SK-N-SH (cell line): ENCODE results near the gene BRWD1. TPM values are rescaled to one million over a fixed set of nuclear protein-coding genes. Genes with fewer than 3 reads are reported as not detected.

Experiments
- CTCF ChIA-PET: fragments of 300-600, 350-600 bp; formaldehyde crosslinking; extraction: SDS; loops from one replicate; lab custom pipeline; 2021; lab: Yijun Ruan, JAX
- POLR2A ChIA-PET: fragments of 350-600 bp; sonication (Branson Sonifier 250); formaldehyde crosslinking; extraction: SDS; loops from one replicate; lab custom pipeline; 2020; ENCODE audit warnings: antibody characterized with exemption, inconsistent platforms; lab: Yijun Ruan, JAX
- DNase-seq: peaks from one replicate; pipeline ENCODE4 v3.0.0; 2012
- H2AFZ ChIP-seq: fragments of 200-600 bp; sonication (generic); 2 replicates; pipeline ENCODE4 v1.8.1; 2016; ENCODE audit warnings: antibody characterized with exemption, mild to moderate bottlenecking, low read depth
- H3F3A ChIP-seq: fragments of 200-600 bp; sonication (generic); replicated peaks from 2 replicates; pipeline ENCODE3; 2016; ENCODE audit warnings: antibody characterized with exemption, mild to moderate bottlenecking; ENCODE audit not compliant: insufficient read depth
- H3K27ac ChIP-seq, 2 experiments: fragments of 200-500 bp in 1 of 2; fragments of 200-600 bp in 1 of 2; sonication (Bioruptor generic) in 1 of 2; sonication (generic), shearing (Covaris generic) in 1 of 2; 2 replicates each; pipeline versions ENCODE4 v1.5.1 to v1.6.1; 2014 to 2016; ENCODE audit warnings: low read depth in 2 of 2, inconsistent platforms in 1 of 2, low read length in 1 of 2, mild to moderate bottlenecking in 1 of 2, mixed read lengths in 1 of 2
- H3K27me3 ChIP-seq: fragments of 200-600 bp; sonication (generic), shearing (Covaris generic); 2 replicates; pipeline ENCODE4 v1.6.1; 2016; ENCODE audit warnings: mixed run types; ENCODE audit not compliant: insufficient read depth
- H3K36me3 ChIP-seq, 2 experiments: fragments of 200-500 bp in 1 of 2; fragments of 200-600 bp in 1 of 2; sonication (Bioruptor generic) in 1 of 2; sonication (generic) in 1 of 2; replicated peaks in 1 of 2; 2 replicates each; pipeline versions ENCODE3 to v1.5.1; 2014 to 2016; ENCODE audit warnings: low read length in 1 of 2, mild to moderate bottlenecking in 1 of 2; ENCODE audit not compliant: insufficient read depth in 2 of 2, control insufficient read depth in 1 of 2
- H3K4me1 ChIP-seq, 2 experiments: fragments of 200-500 bp in 1 of 2; fragments of 200-600 bp in 1 of 2; sonication (Bioruptor generic) in 1 of 2; sonication (generic), shearing (Covaris generic) in 1 of 2; 2 replicates each; pipeline versions ENCODE4 v1.5.1 to v1.6.1; 2014 to 2016; ENCODE audit warnings: low read depth in 1 of 2, low read length in 1 of 2, mixed run types in 1 of 2; ENCODE audit not compliant: insufficient read depth in 2 of 2, control insufficient read depth in 1 of 2
- H3K4me2 ChIP-seq: fragments of 200-600 bp; sonication (generic), shearing (Covaris generic); 2 replicates; pipeline ENCODE4 v1.6.1; 2017; ENCODE audit warnings: mixed run types
- H3K4me3 ChIP-seq, 2 experiments: fragments of 200-500 bp in 1 of 2; fragments of 200-600 bp in 1 of 2; sonication (Bioruptor generic) in 1 of 2; sonication (generic), shearing (Covaris generic) in 1 of 2; 2 replicates each; pipeline versions ENCODE4 v1.5.1 to v1.8.1; 2014 to 2016; ENCODE audit warnings: low read depth in 2 of 2, inconsistent platforms in 1 of 2, low read length in 1 of 2, mild to moderate bottlenecking in 1 of 2, mixed read lengths in 1 of 2, moderate library complexity in 1 of 2
- H3K79me2 ChIP-seq: fragments of 200-600 bp; sonication (generic); 2 replicates; pipeline ENCODE4 v1.8.1; 2017; ENCODE audit warnings: mild to moderate bottlenecking; ENCODE audit not compliant: insufficient read depth
- H3K9ac ChIP-seq: fragments of 200-600 bp; sonication (generic); 2 replicates; pipeline ENCODE4 v1.6.1; 2017; ENCODE audit warnings: mixed run types
- H3K9me2 ChIP-seq: fragments of 200-600 bp; sonication (generic); 2 replicates; pipeline ENCODE4 v1.6.1; 2017; ENCODE audit warnings: mixed run types
- H3K9me3 ChIP-seq: fragments of 200-600 bp; sonication (generic); 2 replicates; pipeline ENCODE4 v1.6.1; 2017; ENCODE audit warnings: mixed run types, mild to moderate bottlenecking, moderate library complexity
- H4K20me1 ChIP-seq: fragments of 200-600 bp; sonication (generic); 2 replicates; pipeline ENCODE4 v1.6.1; 2017; ENCODE audit warnings: mild to moderate bottlenecking, mixed run types; ENCODE audit not compliant: insufficient read depth
- CTCF ChIP-seq: fragments of 200-600 bp; sonication (generic); IDR thresholded peaks from 2 replicates; pipeline ENCODE4 v1.6.1; 2017; ENCODE audit warnings: antibody characterized with exemption, mild to moderate bottlenecking, moderate library complexity
- EZH2phosphoT487 ChIP-seq: fragments of 200-600 bp; sonication (generic); IDR thresholded peaks from 2 replicates; pipeline ENCODE4 v1.6.1; 2017; ENCODE audit warnings: low read depth, mixed run types, mild to moderate bottlenecking, antibody characterized with exemption, moderate library complexity, borderline replicate concordance
- FOSL2 ChIP-seq: IDR thresholded peaks from 2 replicates; pipeline ENCODE4 v1.4.0; 2012; ENCODE audit warnings: low read depth, mild to moderate bottlenecking, moderate library complexity, borderline replicate concordance
- GABPA ChIP-seq: IDR thresholded peaks from 2 replicates; pipeline ENCODE4 v1.4.0; 2012; ENCODE audit warnings: low read depth, mild to moderate bottlenecking
- GATA2 ChIP-seq: sonication (generic); formaldehyde crosslinking; IDR thresholded peaks from 2 replicates; pipeline ENCODE4 v1.5.0; 2020; ENCODE audit warnings: mild to moderate bottlenecking, missing genetic modification reagents
- JUND ChIP-seq: IDR thresholded peaks from 2 replicates; pipeline ENCODE4 v1.4.0; 2012
- NFIC ChIP-seq: IDR thresholded peaks from 2 replicates; pipeline ENCODE4 v1.4.0; 2012; ENCODE audit warnings: borderline replicate concordance
- SMC3 ChIP-seq: IDR thresholded peaks from 2 replicates; pipeline ENCODE4 v1.6.1; 2012; ENCODE audit warnings: low read depth, low read length, improper control_type of control experiment
- TEAD4 ChIP-seq: IDR thresholded peaks from 2 replicates; pipeline ENCODE4 v1.4.0; 2012; ENCODE audit warnings: mild to moderate bottlenecking, borderline replicate concordance; ENCODE audit not compliant: insufficient read depth
- USF2 ChIP-seq: fragments of 150-350 bp; IDR thresholded peaks from 2 replicates; pipeline ENCODE4 v1.6.1; 2017; ENCODE audit warnings: antibody characterized with exemption, low read length, low read depth, borderline replicate concordance
- WGBS: methylation state at CpG from one replicate; pipeline ENCODE4 v1.1.6; 2017; ENCODE audit warnings: low lambda C conversion rate; 5-methylcytosine and 5-hydroxymethylcytosine counted together
- polyA plus RNA-seq, 3 experiments: library from polyadenylated mRNA; depleted of rRNA; stranded (reverse); fragments of >200 nt; gene quantifications; 2 replicates each; pipeline ENCODE4 v1.2.3, GENCODE V29; 2012
- TF ChIP-seq, protein P1 (sequence below): IDR thresholded peaks from 2 replicates; pipeline ENCODE4 v1.4.0; 2012; ENCODE audit warnings: low read depth

The BRWD1 gene
- polyA plus RNA-seq, 1 of the 3 experiments (the other 2 are of a cell fraction), result 7.9 TPM

DNA sequence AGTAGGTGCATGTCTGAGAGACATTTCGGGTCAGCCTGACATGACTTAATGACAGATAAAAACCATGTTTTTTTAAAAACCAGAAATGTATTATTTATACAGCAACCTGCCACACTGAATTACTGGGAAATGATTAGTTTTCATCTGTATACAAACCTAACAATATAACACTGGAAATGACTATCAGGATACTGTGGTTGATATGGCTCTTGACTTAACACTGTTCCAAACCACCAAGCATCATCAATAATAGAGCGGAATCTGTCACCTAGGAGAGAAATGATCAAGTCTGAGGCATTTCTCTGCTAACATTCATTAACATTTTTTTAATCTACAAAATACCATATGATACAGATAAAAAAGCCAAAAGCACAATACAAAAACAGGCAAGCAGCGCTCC, 88.5 kb downstream of the BRWD1 start:
- no peaks in the 10 kb centered on the region for H3K4me1 ChIP-seq
- H3K36me3 ChIP-seq, result peaks cover 73 to 79% of the 10 kb centered on the region in 2 experiments
- H3K9me2 ChIP-seq, result no peaks in the 10 kb centered on the region
- no peak overlapping the region for H3K4me3 ChIP-seq
- H3K79me2 ChIP-seq, result no peaks in the 10 kb centered on the region
- no peaks in the 10 kb centered on the region for H3K27me3 ChIP-seq
- no peaks in the 10 kb centered on the region for H3K9me3 ChIP-seq
- no peak overlapping the region for H2AFZ ChIP-seq
- no peaks in the 10 kb centered on the region for H3F3A ChIP-seq
- WGBS, result 100% methylated on average over 3 of the region's 3 CpGs
- TF ChIP-seq FOSL2, result no peak
- TF ChIP-seq, protein P1, sequence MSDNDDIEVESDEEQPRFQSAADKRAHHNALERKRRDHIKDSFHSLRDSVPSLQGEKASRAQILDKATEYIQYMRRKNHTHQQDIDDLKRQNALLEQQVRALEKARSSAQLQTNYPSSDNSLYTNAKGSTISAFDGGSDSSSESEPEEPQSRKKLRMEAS, result no peak
- no peak for TF ChIP-seq NFIC
- TF ChIP-seq TEAD4, result no peak
- no peak for TF ChIP-seq SMC3
- TF ChIP-seq CTCF, result no peak
- no peak for TF ChIP-seq GATA2 (CRISPR knock-in tag)
- no peak overlapping the region for H3K4me2 ChIP-seq
- H3K27ac ChIP-seq, result no peak overlapping the region
- H4K20me1 ChIP-seq, result no peaks in the 10 kb centered on the region
- no peak overlapping the region for H3K9ac ChIP-seq
- POLR2A ChIA-PET, result no interaction called here
- DNase-seq, result no peak
- CTCF ChIA-PET, result no interaction called here

GRCh38 chr21:39221997-39222486, 91.4 kb downstream of the BRWD1 start:
- no peak overlapping the region for H3K4me3 ChIP-seq
- H3F3A ChIP-seq, result peaks cover 3% of the 10 kb centered on the region
- no peaks in the 10 kb centered on the region for H3K4me1 ChIP-seq
- peaks cover 73 to 77% of the 10 kb centered on the region in 2 experiments for H3K36me3 ChIP-seq
- H2AFZ ChIP-seq, result no peak overlapping the region
- ChIA-PET POLR2A (no interaction called here), CTCF (no interaction called here)
- H3K27ac ChIP-seq, result no peak overlapping the region
- no peaks in the 10 kb centered on the region for H4K20me1 ChIP-seq
- no peaks in the 10 kb centered on the region for H3K9me3 ChIP-seq
- H3K9ac ChIP-seq, result no peak overlapping the region
- H3K4me2 ChIP-seq, result no peak overlapping the region
- 95% methylated on average over 3 of the region's 3 CpGs for WGBS
- H3K27me3 ChIP-seq, result no peaks in the 10 kb centered on the region
- no peaks in the 10 kb centered on the region for H3K9me2 ChIP-seq
- H3K79me2 ChIP-seq, result no peaks in the 10 kb centered on the region
- TF ChIP-seq JUND (no peak), EZH2phosphoT487 (no peak), TEAD4 (no peak), USF2 (no peak), GABPA (no peak)
- no peak for DNase-seq
